Mammary epithelial cell (primary cell): ENCODE results near the gene DPP10.

Experiments
- EZH2 ChIP-seq: IDR thresholded peaks from 2 replicates; pipeline ENCODE4 v1.6.1; 2012; ENCODE audit warnings: low read length, inconsistent platforms, borderline replicate concordance
- TF ChIP-seq, protein P1 (sequence below), 2 donors: IDR thresholded peaks in 1 of 2; conservative IDR thresholded peaks in 1 of 2; 2 replicates each; pipeline ENCODE4 v1.5.1; 2011 to 2012; ENCODE audit warnings: inconsistent platforms in 2 of 2, low read length in 2 of 2, mild to moderate bottlenecking in 2 of 2, control low read depth in 1 of 2, low read depth in 1 of 2; ENCODE audit not compliant: insufficient read depth in 1 of 2; ENCODE audit errors: extremely low read depth in 1 of 2

- TF ChIP-seq, protein P1, sequence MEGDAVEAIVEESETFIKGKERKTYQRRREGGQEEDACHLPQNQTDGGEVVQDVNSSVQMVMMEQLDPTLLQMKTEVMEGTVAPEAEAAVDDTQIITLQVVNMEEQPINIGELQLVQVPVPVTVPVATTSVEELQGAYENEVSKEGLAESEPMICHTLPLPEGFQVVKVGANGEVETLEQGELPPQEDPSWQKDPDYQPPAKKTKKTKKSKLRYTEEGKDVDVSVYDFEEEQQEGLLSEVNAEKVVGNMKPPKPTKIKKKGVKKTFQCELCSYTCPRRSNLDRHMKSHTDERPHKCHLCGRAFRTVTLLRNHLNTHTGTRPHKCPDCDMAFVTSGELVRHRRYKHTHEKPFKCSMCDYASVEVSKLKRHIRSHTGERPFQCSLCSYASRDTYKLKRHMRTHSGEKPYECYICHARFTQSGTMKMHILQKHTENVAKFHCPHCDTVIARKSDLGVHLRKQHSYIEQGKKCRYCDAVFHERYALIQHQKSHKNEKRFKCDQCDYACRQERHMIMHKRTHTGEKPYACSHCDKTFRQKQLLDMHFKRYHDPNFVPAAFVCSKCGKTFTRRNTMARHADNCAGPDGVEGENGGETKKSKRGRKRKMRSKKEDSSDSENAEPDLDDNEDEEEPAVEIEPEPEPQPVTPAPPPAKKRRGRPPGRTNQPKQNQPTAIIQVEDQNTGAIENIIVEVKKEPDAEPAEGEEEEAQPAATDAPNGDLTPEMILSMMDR (conservative IDR thresholded peaks at IDR 0.05 in 1 of 2, IDR thresholded peaks at IDR 0.05 in 1 of 2; ENCODE audit: extremely low read depth in 1 of 2, insufficient read depth in 1 of 2, low read depth in 1 of 2, low read length in 2 of 2) = no peak
- no peak for TF ChIP-seq EZH2
Observed at GRCh38 chr2:115412501-115412900, 970.1 kb downstream of the DPP10 start.
